Mammary epithelial cell (primary cell): Measurements from ENCODE around the gene WFIKKN1.

Experiments used
- CTCF ChIP-seq, 2 donors: IDR thresholded peaks in 1 of 2; conservative IDR thresholded peaks in 1 of 2; 2 replicates each; pipeline ENCODE4 v1.5.1; 2011 to 2012; ENCODE audit warnings: inconsistent platforms in 2 of 2, low read length in 2 of 2, mild to moderate bottlenecking in 2 of 2, control low read depth in 1 of 2, low read depth in 1 of 2; ENCODE audit not compliant: insufficient read depth in 1 of 2; ENCODE audit errors: extremely low read depth in 1 of 2
- EZH2 ChIP-seq: IDR thresholded peaks from 2 replicates; pipeline ENCODE4 v1.6.1; 2012; ENCODE audit warnings: low read length, inconsistent platforms, borderline replicate concordance

- TF ChIP-seq CTCF (conservative IDR thresholded peaks at IDR 0.05 in 1 of 2, IDR thresholded peaks at IDR 0.05 in 1 of 2; ENCODE audit: extremely low read depth in 1 of 2, insufficient read depth in 1 of 2, low read depth in 1 of 2, low read length in 2 of 2), result no peak
- no peak for TF ChIP-seq EZH2
Measured at GRCh38 chr16:640614-641013, 9.8 kb downstream of the WFIKKN1 start.
